Measurements from ENCODE around the gene PPP2R3B.
"Not testable (repeated sequence)": the region's sequence is repeated elsewhere in the genome, so short reads cannot be mapped to it uniquely, and the experiment has no call there.

Gene PPP2R3B

GRCh38 chrX:391717-392574 is 5.2 kb upstream of the PPP2R3B start:
- no peak for DNase-seq
- Mint-ChIP-seq H3K4me1 (ENCODE audit: low read depth in 2 of 2) (peaks cover 5 to 8% of the 10 kb centered on the region in 2 donors), H3K36me3 (ENCODE audit: insufficient read depth) (peaks cover 11% of the 10 kb centered on the region), H3K4me3 (no peak overlapping the region), H3K9me3 (no peaks in the 10 kb centered on the region), H3K27ac (no peak overlapping the region), H3K27me3 (no peaks in the 10 kb centered on the region)
- no peak for ATAC-seq (replicated peaks)

GRCh38 chrX:390459-390858 is 3.8 kb upstream of the PPP2R3B start:
- ATAC-seq (replicated peaks) (no peak), DNase-seq (no peak)
- Mint-ChIP-seq H3K4me3 (no peak overlapping the region), H3K27ac (no peak overlapping the region), H3K36me3 (ENCODE audit: insufficient read depth) (peaks cover 16% of the 10 kb centered on the region), H3K4me1 (ENCODE audit: low read depth in 2 of 2) (peaks cover 7 to 10% of the 10 kb centered on the region in 2 donors), H3K9me3 (no peaks in the 10 kb centered on the region), H3K27me3 (no peaks in the 10 kb centered on the region)

GRCh38 chrX:389021-389441 is 2.3 kb upstream of the PPP2R3B start:
- no peak for ATAC-seq (replicated peaks)
- Mint-ChIP-seq H3K36me3 (ENCODE audit: insufficient read depth) (peaks cover 16% of the 10 kb centered on the region), H3K27me3 (no peaks in the 10 kb centered on the region), H3K4me1 (ENCODE audit: low read depth in 2 of 2) (peaks cover 7 to 10% of the 10 kb centered on the region in 2 donors), H3K27ac (peak overlapping the region in 1 of 2 donors; percentile 69), H3K9me3 (no peaks in the 10 kb centered on the region), H3K4me3 (no peak overlapping the region)
- no peak for DNase-seq

GRCh38 chrX:387729-388128 is 1.0 kb upstream of the PPP2R3B start:
- DNase-seq (no peak), ATAC-seq (replicated peaks) (no peak)
- Mint-ChIP-seq H3K27me3 (no peaks in the 10 kb centered on the region), H3K27ac (peak overlapping the region; percentile 96 to 97), H3K4me3 (peak overlapping the region; percentile 82 to 87), H3K9me3 (no peaks in the 10 kb centered on the region), H3K4me1 (ENCODE audit: low read depth in 2 of 2) (peaks cover 7 to 10% of the 10 kb centered on the region in 2 donors), H3K36me3 (ENCODE audit: insufficient read depth) (peaks cover 16% of the 10 kb centered on the region)

- no peaks in the 10 kb centered on the region for H3K27me3 Mint-ChIP-seq
- peak in 2 of 3 experiments; percentile 4 to 8 for DNase-seq
Observed at GRCh38 chrX:386239-386767, 404 bp downstream of the PPP2R3B start.

GRCh38 chrX:385736-386135 is 971 bp downstream of the PPP2R3B start:
- H3K36me3 Mint-ChIP-seq (ENCODE audit: insufficient read depth), result peaks cover 16% of the 10 kb centered on the region
- not testable (repeated sequence) for DNase-seq; ATAC-seq (replicated peaks); H3K27me3 Mint-ChIP-seq; H3K9me3 Mint-ChIP-seq
- H3K4me1 Mint-ChIP-seq (ENCODE audit: low read depth in 2 of 2), result peaks cover 7 to 13% of the 10 kb centered on the region in 2 donors
- H3K4me3 Mint-ChIP-seq, result peak overlapping the region; percentile 52 to 69
- peak overlapping the region in 1 of 2 donors; percentile 26 for H3K27ac Mint-ChIP-seq

More at GRCh38 chrX:386239-386767, 404 bp downstream of the PPP2R3B start:
- Mint-ChIP-seq H3K27ac (peak overlapping the region; percentile 96 to 97), H3K36me3 (ENCODE audit: insufficient read depth) (peaks cover 16% of the 10 kb centered on the region), H3K4me3 (peak overlapping the region; percentile 52 to 87), H3K9me3 (no peaks in the 10 kb centered on the region), H3K4me1 (ENCODE audit: low read depth in 2 of 2) (peaks cover 7 to 13% of the 10 kb centered on the region in 2 donors)
- ATAC-seq (replicated peaks), result peak; percentile 22

GRCh38 chrX:384861-385260 is 1.8 kb downstream of the PPP2R3B start:
- Mint-ChIP-seq H3K4me3 (peak overlapping the region in 1 of 2 donors; percentile 40), H3K4me1 (ENCODE audit: low read depth in 2 of 2) (peaks cover 7 to 15% of the 10 kb centered on the region in 2 donors), H3K9me3 (no peaks in the 10 kb centered on the region), H3K27me3 (no peaks in the 10 kb centered on the region), H3K27ac (no peak overlapping the region), H3K36me3 (ENCODE audit: insufficient read depth) (peaks cover 16% of the 10 kb centered on the region)
- no peak for ATAC-seq (replicated peaks)
- no peak for DNase-seq

- H3K27me3 Mint-ChIP-seq, result peaks cover 28 to 33% of the 10 kb centered on the region in 2 donors
- ATAC-seq (replicated peaks) (no peak), DNase-seq (no peak)
- peaks cover 15 to 37% of the 10 kb centered on the region in 2 donors for H3K4me1 Mint-ChIP-seq (ENCODE audit: low read depth in 2 of 2)
- no peak overlapping the region for H3K27ac Mint-ChIP-seq
- H3K4me3 Mint-ChIP-seq, result no peak overlapping the region
- H3K36me3 Mint-ChIP-seq (ENCODE audit: insufficient read depth), result no peaks in the 10 kb centered on the region
- H3K9me3 Mint-ChIP-seq, result no peaks in the 10 kb centered on the region
Observed at GRCh38 chrX:378443-378842, 8.3 kb downstream of the PPP2R3B start.

- H3K36me3 Mint-ChIP-seq (ENCODE audit: insufficient read depth); DNase-seq; H3K27ac Mint-ChIP-seq; ATAC-seq (replicated peaks); H3K9me3 Mint-ChIP-seq: not testable (repeated sequence)
- Mint-ChIP-seq H3K27me3 (peaks cover 42 to 48% of the 10 kb centered on the region in 2 donors), H3K4me1 (ENCODE audit: low read depth in 2 of 2) (peaks cover 24 to 45% of the 10 kb centered on the region in 2 donors), H3K4me3 (peak overlapping the region in 1 of 2 donors; percentile 66)
Observed at GRCh38 chrX:376206-376605, 10.5 kb downstream of the PPP2R3B start.

- H3K27me3 Mint-ChIP-seq, result peaks cover 43 to 55% of the 10 kb centered on the region in 2 donors
- DNase-seq (no peak), ATAC-seq (replicated peaks) (no peak)
- no peaks in the 10 kb centered on the region for H3K36me3 Mint-ChIP-seq (ENCODE audit: insufficient read depth)
- no peaks in the 10 kb centered on the region for H3K9me3 Mint-ChIP-seq
- peak overlapping the region; percentile 66 to 78 for H3K4me3 Mint-ChIP-seq
- no peak overlapping the region for H3K27ac Mint-ChIP-seq
- peaks cover 24 to 50% of the 10 kb centered on the region in 2 donors for H3K4me1 Mint-ChIP-seq (ENCODE audit: low read depth in 2 of 2)
Observed at GRCh38 chrX:375181-376036, 11.3 kb downstream of the PPP2R3B start.

GRCh38 chrX:374596-374995 is 12.1 kb downstream of the PPP2R3B start:
- no peak for ATAC-seq (replicated peaks)
- Mint-ChIP-seq H3K27ac (no peak overlapping the region), H3K36me3 (ENCODE audit: insufficient read depth) (no peaks in the 10 kb centered on the region), H3K4me1 (ENCODE audit: low read depth in 2 of 2) (peaks cover 24 to 46% of the 10 kb centered on the region in 2 donors), H3K27me3 (peaks cover 43 to 55% of the 10 kb centered on the region in 2 donors), H3K4me3 (peak overlapping the region; percentile 66 to 78), H3K9me3 (no peaks in the 10 kb centered on the region)
- DNase-seq, result no peak

- H3K27ac Mint-ChIP-seq, result no peak overlapping the region
- H3K27me3 Mint-ChIP-seq, result peaks cover 43 to 55% of the 10 kb centered on the region in 2 donors
- peak in 1 of 3 experiments; percentile 21 for DNase-seq
Observed at GRCh38 chrX:373641-374471, 12.9 kb downstream of the PPP2R3B start.

More at GRCh38 chrX:373641-374471, 12.9 kb downstream of the PPP2R3B start:
- Mint-ChIP-seq H3K4me3 (peak overlapping the region; percentile 66 to 78), H3K36me3 (ENCODE audit: insufficient read depth) (no peaks in the 10 kb centered on the region), H3K4me1 (ENCODE audit: low read depth in 2 of 2) (peaks cover 24 to 41% of the 10 kb centered on the region in 2 donors), H3K9me3 (no peaks in the 10 kb centered on the region)
- peak; percentile 62 for ATAC-seq (replicated peaks)
